Natural killer cell (primary cell): ENCODE results near the gene VASN. TPM values are rescaled to one million over a fixed set of nuclear protein-coding genes. Genes with fewer than 3 reads are reported as not detected.

Experiments used
- ATAC-seq, 3 donors: fragments of 150-1000 bp in 2 of 3; fragments of 200-7000 bp in 1 of 3; cut with Tn5 transposase; 1 replicate in 1 of 3; 2 replicates in 2 of 3; pipeline ENCODE4 v1.10.0; 2021; ENCODE audit warnings: mild to moderate bottlenecking in 2 of 3, moderate library complexity in 2 of 3
- DNase-seq, 2 donors: peaks; one replicate each; pipeline versions ENCODE4 v3.0.0 to v3.0.0-alpha.2; 2013 to 2021; ENCODE audit warnings: mixed read lengths in 1 of 2
- H3K27ac ChIP-seq: one replicate; pipeline ENCODE4 v1.5.1; 2013; ENCODE audit warnings: mild to moderate bottlenecking, low read length
- H3K27me3 ChIP-seq: one replicate; pipeline ENCODE4 v1.6.1; 2013; ENCODE audit warnings: low read length; ENCODE audit not compliant: control insufficient read depth, insufficient read depth
- H3K36me3 ChIP-seq: one replicate; pipeline ENCODE4 v1.6.1; 2013; ENCODE audit warnings: low read length; ENCODE audit not compliant: control insufficient read depth, insufficient read depth
- H3K4me1 ChIP-seq: one replicate; pipeline ENCODE4 v1.6.1; 2013; ENCODE audit warnings: low read length; ENCODE audit not compliant: control insufficient read depth, insufficient read depth
- H3K4me3 ChIP-seq: one replicate; pipeline ENCODE4 v1.5.1; 2013; ENCODE audit warnings: low read length
- H3K9me3 ChIP-seq: one replicate; pipeline ENCODE4 v1.6.1; 2013; ENCODE audit warnings: low read length; ENCODE audit not compliant: control insufficient read depth, insufficient read depth
- H3K27ac Mint-ChIP-seq, 2 donors: one replicate each; pipeline ENCODE4 v1.8.0; 2022; ENCODE audit warnings: mild to moderate bottlenecking in 2 of 2, mixed read lengths in 2 of 2, moderate library complexity in 1 of 2
- H3K27me3 Mint-ChIP-seq, 2 donors: one replicate each; pipeline ENCODE4 v1.8.0; 2022; ENCODE audit warnings: low read depth in 2 of 2, mixed read lengths in 2 of 2
- H3K36me3 Mint-ChIP-seq: one replicate; pipeline ENCODE4 v1.8.0; 2022; ENCODE audit warnings: mixed read lengths
- H3K4me1 Mint-ChIP-seq, 2 donors: one replicate each; pipeline ENCODE4 v1.8.0; 2022; ENCODE audit warnings: mixed read lengths in 2 of 2
- H3K4me3 Mint-ChIP-seq: one replicate; pipeline ENCODE4 v1.8.0; 2022; ENCODE audit warnings: mild to moderate bottlenecking, moderate library complexity, mixed read lengths
- H3K9me3 Mint-ChIP-seq, 2 donors: one replicate each; pipeline ENCODE4 v1.8.0; 2022; ENCODE audit warnings: mixed read lengths in 2 of 2
- WGBS: methylation state at CpG from one replicate; pipeline ENCODE4 v1.1.7; 2013; ENCODE audit warnings: missing lambda C conversion rate; ENCODE audit not compliant: insufficient coverage; 5-methylcytosine and 5-hydroxymethylcytosine counted together
- intact Hi-C: fragments of 100-400 bp; cut with micrococcal nuclease; formaldehyde crosslinking; loops from one replicate; pipeline ENCODE4 v1.14.2; 2022
- total RNA-seq, 4 donors: library from RNA; stranded (reverse); fragments of 120-200 nt in 1 of 4; gene quantifications; one replicate each; pipeline versions ENCODE4 v1.2.3 to v1.2.4, GENCODE V29; 2013 to 2022
- TF ChIP-seq, protein P1 (sequence below): fragments of 200-600 bp; IDR thresholded peaks from one replicate; pipeline ENCODE4 v1.8.0; 2022; ENCODE audit warnings: antibody characterized with exemption

The VASN gene
- total RNA-seq, 3 donors from 2014 or later (not counting 1 experiment from before 2014, with no cell fraction given) = 0.35 to 0.93 (median 0.78) TPM

GRCh38 chr16:4385066-4385788, 13.6 kb downstream of the VASN start:
- no peak overlapping the region for H3K27ac Mint-ChIP-seq
- H3K27me3 Mint-ChIP-seq = no peaks in the 10 kb centered on the region
- H3K4me3 ChIP-seq = no peak overlapping the region
- DNase-seq (no peak), ATAC-seq (no peak)
- H3K4me3 Mint-ChIP-seq = no peak overlapping the region
- H3K36me3 ChIP-seq = peaks cover 78% of the 10 kb centered on the region
- WGBS = 93% methylated on average over 16 of the region's 20 CpGs
- no peaks in the 10 kb centered on the region for H3K4me1 ChIP-seq
- no peaks in the 10 kb centered on the region for H3K9me3 ChIP-seq
- intact Hi-C loops = no loop called here
- H3K27me3 ChIP-seq = no peaks in the 10 kb centered on the region
- no peaks in the 10 kb centered on the region for H3K9me3 Mint-ChIP-seq
- H3K4me1 Mint-ChIP-seq = peaks cover 0 to 27% of the 10 kb centered on the region in 2 donors
- TF ChIP-seq, protein P1, sequence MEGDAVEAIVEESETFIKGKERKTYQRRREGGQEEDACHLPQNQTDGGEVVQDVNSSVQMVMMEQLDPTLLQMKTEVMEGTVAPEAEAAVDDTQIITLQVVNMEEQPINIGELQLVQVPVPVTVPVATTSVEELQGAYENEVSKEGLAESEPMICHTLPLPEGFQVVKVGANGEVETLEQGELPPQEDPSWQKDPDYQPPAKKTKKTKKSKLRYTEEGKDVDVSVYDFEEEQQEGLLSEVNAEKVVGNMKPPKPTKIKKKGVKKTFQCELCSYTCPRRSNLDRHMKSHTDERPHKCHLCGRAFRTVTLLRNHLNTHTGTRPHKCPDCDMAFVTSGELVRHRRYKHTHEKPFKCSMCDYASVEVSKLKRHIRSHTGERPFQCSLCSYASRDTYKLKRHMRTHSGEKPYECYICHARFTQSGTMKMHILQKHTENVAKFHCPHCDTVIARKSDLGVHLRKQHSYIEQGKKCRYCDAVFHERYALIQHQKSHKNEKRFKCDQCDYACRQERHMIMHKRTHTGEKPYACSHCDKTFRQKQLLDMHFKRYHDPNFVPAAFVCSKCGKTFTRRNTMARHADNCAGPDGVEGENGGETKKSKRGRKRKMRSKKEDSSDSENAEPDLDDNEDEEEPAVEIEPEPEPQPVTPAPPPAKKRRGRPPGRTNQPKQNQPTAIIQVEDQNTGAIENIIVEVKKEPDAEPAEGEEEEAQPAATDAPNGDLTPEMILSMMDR = no peak
- no peaks in the 10 kb centered on the region for H3K36me3 Mint-ChIP-seq
- no peak overlapping the region for H3K27ac ChIP-seq

DNA sequence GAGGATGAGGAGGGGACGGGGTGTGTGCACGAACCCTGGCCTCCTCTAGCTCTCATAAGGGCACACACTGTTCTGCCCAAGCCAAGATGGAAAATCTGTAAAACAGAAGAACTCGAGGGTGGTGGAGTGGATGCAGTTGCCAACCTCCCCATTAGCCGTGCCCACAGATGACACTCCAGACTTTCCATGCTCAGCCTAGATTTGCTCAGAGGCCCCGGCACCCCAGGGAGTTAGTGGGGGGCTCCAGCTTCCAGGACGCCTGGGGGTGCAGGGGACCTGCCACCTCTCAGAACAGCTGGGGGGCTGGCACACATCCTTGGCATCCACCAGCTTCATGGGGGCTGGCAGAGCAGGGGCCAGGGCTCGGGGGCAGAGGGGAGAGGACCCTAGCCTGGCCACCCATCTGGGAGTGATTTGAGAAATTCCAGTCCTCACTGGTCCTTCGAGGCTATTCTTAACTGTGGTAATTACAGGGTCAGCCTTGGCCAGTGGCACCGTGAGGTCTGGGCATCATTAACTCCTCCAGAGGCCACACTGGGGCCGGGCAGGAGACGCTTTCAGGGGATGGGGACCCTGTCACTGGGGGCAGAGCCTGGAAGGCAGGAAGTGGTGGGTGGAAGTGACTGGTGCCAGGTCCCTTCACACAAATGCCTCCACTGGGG, 14.3 kb downstream of the VASN start:
- intact Hi-C loops = no loop called here
- 94% methylated on average over 11 of the region's 11 CpGs for WGBS
- H3K4me1 ChIP-seq = no peaks in the 10 kb centered on the region
- H3K9me3 Mint-ChIP-seq = no peaks in the 10 kb centered on the region
- no peaks in the 10 kb centered on the region for H3K9me3 ChIP-seq
- no peaks in the 10 kb centered on the region for H3K27me3 ChIP-seq
- ATAC-seq = no peak
- peaks cover 0 to 20% of the 10 kb centered on the region in 2 donors for H3K4me1 Mint-ChIP-seq
- peaks cover 78% of the 10 kb centered on the region for H3K36me3 ChIP-seq
- H3K27ac ChIP-seq = no peak overlapping the region
- H3K27me3 Mint-ChIP-seq = no peaks in the 10 kb centered on the region
- no peak for DNase-seq
- TF ChIP-seq, protein P1 = no peak
- H3K27ac Mint-ChIP-seq = peak overlapping the region; percentile 34 to 40
- no peak overlapping the region for H3K4me3 ChIP-seq
- no peaks in the 10 kb centered on the region for H3K36me3 Mint-ChIP-seq
- H3K4me3 Mint-ChIP-seq = no peak overlapping the region

- peaks cover 0 to 18% of the 10 kb centered on the region in 2 donors for H3K4me1 Mint-ChIP-seq
- Histone ChIP-seq H3K4me1 (no peaks in the 10 kb centered on the region), H3K9me3 (no peaks in the 10 kb centered on the region), H3K27ac (no peak overlapping the region), H3K27me3 (no peaks in the 10 kb centered on the region), H3K36me3 (peaks cover 76% of the 10 kb centered on the region), H3K4me3 (no peak overlapping the region)
- DNase-seq (no peak), ATAC-seq (no peak)
- H3K4me3 Mint-ChIP-seq = peak overlapping the region; percentile 28
- H3K27ac Mint-ChIP-seq = peak overlapping the region; percentile 34 to 40
- WGBS = 89% methylated on average over 8 of the region's 8 CpGs
- intact Hi-C loops = no loop called here
- TF ChIP-seq, protein P1 = no peak
- H3K9me3 Mint-ChIP-seq = no peaks in the 10 kb centered on the region
- H3K36me3 Mint-ChIP-seq = no peaks in the 10 kb centered on the region
- H3K27me3 Mint-ChIP-seq = no peaks in the 10 kb centered on the region
These were observed 14.8 kb downstream of the VASN start for GRCh38 chr16:4386451-4386805.
